ENCODE data around the gene DYNLT3. TPM values are rescaled to one million over a fixed set of nuclear protein-coding genes. Genes with fewer than 3 reads are reported as not detected.

The DYNLT3 gene
- total RNA-seq, 1 donor: 58.6 TPM

- DNase-seq (ENCODE audit: insufficient read length, low spot score, missing footprints): no peak
- H2AFZ ChIP-seq (ENCODE audit: low read length): no peak overlapping the region
- no peaks in the 10 kb centered on the region for H3K9me3 ChIP-seq (ENCODE audit: low read depth, low read length)
- no peaks in the 10 kb centered on the region for H3K36me3 ChIP-seq (ENCODE audit: insufficient read depth, low read length)
- no peaks in the 10 kb centered on the region for H3K4me1 ChIP-seq (ENCODE audit: insufficient read depth, low read length)
- no peaks in the 10 kb centered on the region for H4K20me1 ChIP-seq (ENCODE audit: insufficient read depth, low read length)
- H3K27me3 ChIP-seq (ENCODE audit: insufficient read depth, low read length): no peaks in the 10 kb centered on the region
- no peak overlapping the region for H3K4me3 ChIP-seq (ENCODE audit: insufficient read depth, low read length)
- no peaks in the 10 kb centered on the region for H3K79me2 ChIP-seq (ENCODE audit: insufficient read depth, low read length)
- TF ChIP-seq CTCF (IDR thresholded peaks at IDR 0.05; ENCODE audit: extremely low read depth, low read depth, low read length): no peak
- no peak overlapping the region for H3K27ac ChIP-seq (ENCODE audit: low read depth, low read length)
- H3K4me2 ChIP-seq (ENCODE audit: insufficient read depth, low read length): no peak overlapping the region
Measured at GRCh38 chrX:37860721-37861120, 13.3 kb upstream of the DYNLT3 start.

GRCh38 chrX:37854748-37855147 lies 7.4 kb upstream of the DYNLT3 start:
- H2AFZ ChIP-seq (ENCODE audit: low read length): no peak overlapping the region
- H3K36me3 ChIP-seq (ENCODE audit: insufficient read depth, low read length): no peaks in the 10 kb centered on the region
- no peak overlapping the region for H3K27ac ChIP-seq (ENCODE audit: low read depth, low read length)
- H3K79me2 ChIP-seq (ENCODE audit: insufficient read depth, low read length): no peaks in the 10 kb centered on the region
- no peaks in the 10 kb centered on the region for H3K27me3 ChIP-seq (ENCODE audit: insufficient read depth, low read length)
- H3K4me1 ChIP-seq (ENCODE audit: insufficient read depth, low read length): no peaks in the 10 kb centered on the region
- TF ChIP-seq CTCF (IDR thresholded peaks at IDR 0.05; ENCODE audit: extremely low read depth, low read depth, low read length): no peak
- H3K4me3 ChIP-seq (ENCODE audit: insufficient read depth, low read length): no peak overlapping the region
- DNase-seq (ENCODE audit: insufficient read length, low spot score, missing footprints): no peak
- H4K20me1 ChIP-seq (ENCODE audit: insufficient read depth, low read length): no peaks in the 10 kb centered on the region
- no peak overlapping the region for H3K4me2 ChIP-seq (ENCODE audit: insufficient read depth, low read length)
- H3K9me3 ChIP-seq (ENCODE audit: low read depth, low read length): no peaks in the 10 kb centered on the region

- H3K79me2 ChIP-seq (ENCODE audit: insufficient read depth, low read length): no peaks in the 10 kb centered on the region
- H3K36me3 ChIP-seq (ENCODE audit: insufficient read depth, low read length): no peaks in the 10 kb centered on the region
- DNase-seq (ENCODE audit: insufficient read length, low spot score, missing footprints): no peak
- no peak overlapping the region for H3K27ac ChIP-seq (ENCODE audit: low read depth, low read length)
- H4K20me1 ChIP-seq (ENCODE audit: insufficient read depth, low read length): no peaks in the 10 kb centered on the region
- no peaks in the 10 kb centered on the region for H3K4me1 ChIP-seq (ENCODE audit: insufficient read depth, low read length)
- no peak for TF ChIP-seq CTCF (IDR thresholded peaks at IDR 0.05; ENCODE audit: extremely low read depth, low read depth, low read length)
- H3K4me2 ChIP-seq (ENCODE audit: insufficient read depth, low read length): no peak overlapping the region
- H3K9me3 ChIP-seq (ENCODE audit: low read depth, low read length): no peaks in the 10 kb centered on the region
- H3K4me3 ChIP-seq (ENCODE audit: insufficient read depth, low read length): no peak overlapping the region
- no peaks in the 10 kb centered on the region for H3K27me3 ChIP-seq (ENCODE audit: insufficient read depth, low read length)
- H2AFZ ChIP-seq (ENCODE audit: low read length): no peak overlapping the region
Measured at GRCh38 chrX:37854148-37854547, 6.8 kb upstream of the DYNLT3 start.

- H3K27ac ChIP-seq (ENCODE audit: low read depth, low read length): peak overlapping the region; percentile 75
- no peaks in the 10 kb centered on the region for H3K79me2 ChIP-seq (ENCODE audit: insufficient read depth, low read length)
- peak overlapping the region; percentile 93 for H2AFZ ChIP-seq (ENCODE audit: low read length)
- DNase-seq (ENCODE audit: insufficient read length, low spot score, missing footprints): no peak
- no peaks in the 10 kb centered on the region for H3K9me3 ChIP-seq (ENCODE audit: low read depth, low read length)
- no peaks in the 10 kb centered on the region for H3K36me3 ChIP-seq (ENCODE audit: insufficient read depth, low read length)
- no peak for TF ChIP-seq CTCF (IDR thresholded peaks at IDR 0.05; ENCODE audit: extremely low read depth, low read depth, low read length)
- H3K27me3 ChIP-seq (ENCODE audit: insufficient read depth, low read length): no peaks in the 10 kb centered on the region
- peaks cover 4% of the 10 kb centered on the region for H3K4me1 ChIP-seq (ENCODE audit: insufficient read depth, low read length)
- peak overlapping the region; percentile 77 for H3K4me2 ChIP-seq (ENCODE audit: insufficient read depth, low read length)
- no peaks in the 10 kb centered on the region for H4K20me1 ChIP-seq (ENCODE audit: insufficient read depth, low read length)
- peak overlapping the region; percentile 80 for H3K4me3 ChIP-seq (ENCODE audit: insufficient read depth, low read length)
Measured at GRCh38 chrX:37847733-37848197, 394 bp upstream of the DYNLT3 start.

All from osteoblast (primary cell).